Measurements from ENCODE around the gene S100B.

S100B gene

GRCh38 chr21:46570119-46570518 is 34.8 kb downstream of the S100B start:
- Histone ChIP-seq H3K27ac (ENCODE audit: low read depth, low read length) (no peak overlapping the region), H3K4me3 (ENCODE audit: low read length) (no peak overlapping the region), H3K9ac (ENCODE audit: low read depth, low read length) (no peak overlapping the region), H3K4me1 (ENCODE audit: insufficient read depth, low read length) (no peaks in the 10 kb centered on the region), H3K36me3 (ENCODE audit: insufficient read depth, low read length) (peaks cover 63% of the 10 kb centered on the region), H3K9me3 (ENCODE audit: insufficient read depth, low read depth, low read length) (no peaks in the 10 kb centered on the region), H3K27me3 (ENCODE audit: insufficient read depth, low read length) (no peaks in the 10 kb centered on the region)
- 85% methylated on average over 2 of the region's 2 CpGs for WGBS

- no peaks in the 10 kb centered on the region for H3K27me3 ChIP-seq (ENCODE audit: insufficient read depth, low read length)
- no peak overlapping the region for H3K27ac ChIP-seq (ENCODE audit: low read depth, low read length)
- no peaks in the 10 kb centered on the region for H3K4me1 ChIP-seq (ENCODE audit: insufficient read depth, low read length)
- peaks cover 70% of the 10 kb centered on the region for H3K36me3 ChIP-seq (ENCODE audit: insufficient read depth, low read length)
- 83% methylated on average over 1 of the region's 1 CpG for WGBS
- H3K9me3 ChIP-seq (ENCODE audit: insufficient read depth, low read depth, low read length): no peaks in the 10 kb centered on the region
- no peak overlapping the region for H3K9ac ChIP-seq (ENCODE audit: low read depth, low read length)
- no peak overlapping the region for H3K4me3 ChIP-seq (ENCODE audit: low read length)
Observed at GRCh38 chr21:46569081-46569480, 35.8 kb downstream of the S100B start.

GRCh38 chr21:46568562-46568961 is 36.3 kb downstream of the S100B start:
- Histone ChIP-seq H3K9ac (ENCODE audit: low read depth, low read length) (no peak overlapping the region), H3K4me1 (ENCODE audit: insufficient read depth, low read length) (no peaks in the 10 kb centered on the region), H3K36me3 (ENCODE audit: insufficient read depth, low read length) (peaks cover 74% of the 10 kb centered on the region), H3K27ac (ENCODE audit: low read depth, low read length) (no peak overlapping the region), H3K27me3 (ENCODE audit: insufficient read depth, low read length) (no peaks in the 10 kb centered on the region), H3K4me3 (ENCODE audit: low read length) (no peak overlapping the region), H3K9me3 (ENCODE audit: insufficient read depth, low read depth, low read length) (no peaks in the 10 kb centered on the region)
- 96% methylated on average over 4 of the region's 4 CpGs for WGBS

- Histone ChIP-seq H3K9ac (ENCODE audit: low read depth, low read length) (no peak overlapping the region), H3K9me3 (ENCODE audit: insufficient read depth, low read depth, low read length) (no peaks in the 10 kb centered on the region), H3K4me3 (ENCODE audit: low read length) (no peak overlapping the region), H3K27ac (ENCODE audit: low read depth, low read length) (no peak overlapping the region), H3K4me1 (ENCODE audit: insufficient read depth, low read length) (no peaks in the 10 kb centered on the region), H3K36me3 (ENCODE audit: insufficient read depth, low read length) (peaks cover 78% of the 10 kb centered on the region), H3K27me3 (ENCODE audit: insufficient read depth, low read length) (no peaks in the 10 kb centered on the region)
- 97% methylated on average over 15 of the region's 15 CpGs for WGBS
Observed at GRCh38 chr21:46567348-46567747, 37.5 kb downstream of the S100B start.

GRCh38 chr21:46564391-46564790 is 40.5 kb downstream of the S100B start:
- H3K27me3 ChIP-seq (ENCODE audit: insufficient read depth, low read length): no peaks in the 10 kb centered on the region
- H3K4me3 ChIP-seq (ENCODE audit: low read length): no peak overlapping the region
- H3K27ac ChIP-seq (ENCODE audit: low read depth, low read length): no peak overlapping the region
- H3K4me1 ChIP-seq (ENCODE audit: insufficient read depth, low read length): no peaks in the 10 kb centered on the region
- H3K9ac ChIP-seq (ENCODE audit: low read depth, low read length): no peak overlapping the region
- H3K9me3 ChIP-seq (ENCODE audit: insufficient read depth, low read depth, low read length): no peaks in the 10 kb centered on the region
- 93% methylated on average over 10 of the region's 10 CpGs for WGBS
- H3K36me3 ChIP-seq (ENCODE audit: insufficient read depth, low read length): peaks cover 84% of the 10 kb centered on the region

GRCh38 chr21:46562964-46563607 is 41.8 kb downstream of the S100B start:
- Histone ChIP-seq H3K36me3 (ENCODE audit: insufficient read depth, low read length) (peaks cover 88% of the 10 kb centered on the region), H3K9ac (ENCODE audit: low read depth, low read length) (no peak overlapping the region), H3K27ac (ENCODE audit: low read depth, low read length) (no peak overlapping the region), H3K4me3 (ENCODE audit: low read length) (no peak overlapping the region), H3K9me3 (ENCODE audit: insufficient read depth, low read depth, low read length) (no peaks in the 10 kb centered on the region), H3K4me1 (ENCODE audit: insufficient read depth, low read length) (no peaks in the 10 kb centered on the region), H3K27me3 (ENCODE audit: insufficient read depth, low read length) (no peaks in the 10 kb centered on the region)
- 95% methylated on average over 14 of the region's 14 CpGs for WGBS

GRCh38 chr21:46562472-46562871 is 42.4 kb downstream of the S100B start:
- H3K36me3 ChIP-seq (ENCODE audit: insufficient read depth, low read length): peaks cover 88% of the 10 kb centered on the region
- 81% methylated on average over 10 of the region's 10 CpGs for WGBS
- no peaks in the 10 kb centered on the region for H3K4me1 ChIP-seq (ENCODE audit: insufficient read depth, low read length)
- no peaks in the 10 kb centered on the region for H3K9me3 ChIP-seq (ENCODE audit: insufficient read depth, low read depth, low read length)
- no peak overlapping the region for H3K27ac ChIP-seq (ENCODE audit: low read depth, low read length)
- H3K4me3 ChIP-seq (ENCODE audit: low read length): no peak overlapping the region
- no peak overlapping the region for H3K9ac ChIP-seq (ENCODE audit: low read depth, low read length)
- no peaks in the 10 kb centered on the region for H3K27me3 ChIP-seq (ENCODE audit: insufficient read depth, low read length)

- no peak overlapping the region for H3K9ac ChIP-seq (ENCODE audit: low read depth, low read length)
- no peak overlapping the region for H3K4me3 ChIP-seq (ENCODE audit: low read length)
- H3K9me3 ChIP-seq (ENCODE audit: insufficient read depth, low read depth, low read length): no peaks in the 10 kb centered on the region
- WGBS: 95% methylated on average over 19 of the region's 19 CpGs
- peaks cover 88% of the 10 kb centered on the region for H3K36me3 ChIP-seq (ENCODE audit: insufficient read depth, low read length)
- no peaks in the 10 kb centered on the region for H3K4me1 ChIP-seq (ENCODE audit: insufficient read depth, low read length)
- H3K27ac ChIP-seq (ENCODE audit: low read depth, low read length): no peak overlapping the region
- no peaks in the 10 kb centered on the region for H3K27me3 ChIP-seq (ENCODE audit: insufficient read depth, low read length)
Observed at GRCh38 chr21:46561445-46562090, 43.3 kb downstream of the S100B start.

- Histone ChIP-seq H3K27ac (ENCODE audit: low read depth, low read length) (no peak overlapping the region), H3K9me3 (ENCODE audit: insufficient read depth, low read depth, low read length) (no peaks in the 10 kb centered on the region), H3K4me3 (ENCODE audit: low read length) (no peak overlapping the region), H3K9ac (ENCODE audit: low read depth, low read length) (no peak overlapping the region), H3K36me3 (ENCODE audit: insufficient read depth, low read length) (peaks cover 86% of the 10 kb centered on the region), H3K27me3 (ENCODE audit: insufficient read depth, low read length) (no peaks in the 10 kb centered on the region), H3K4me1 (ENCODE audit: insufficient read depth, low read length) (no peaks in the 10 kb centered on the region)
- WGBS: 96% methylated on average over 19 of the region's 19 CpGs
Observed at GRCh38 chr21:46560568-46561444, 44.1 kb downstream of the S100B start.

GRCh38 chr21:46559291-46559983 is 45.4 kb downstream of the S100B start:
- WGBS: 94% methylated on average over 16 of the region's 16 CpGs
- no peaks in the 10 kb centered on the region for H3K27me3 ChIP-seq (ENCODE audit: insufficient read depth, low read length)
- H3K4me1 ChIP-seq (ENCODE audit: insufficient read depth, low read length): no peaks in the 10 kb centered on the region
- H3K4me3 ChIP-seq (ENCODE audit: low read length): no peak overlapping the region
- H3K9me3 ChIP-seq (ENCODE audit: insufficient read depth, low read depth, low read length): no peaks in the 10 kb centered on the region
- no peak overlapping the region for H3K27ac ChIP-seq (ENCODE audit: low read depth, low read length)
- H3K36me3 ChIP-seq (ENCODE audit: insufficient read depth, low read length): peaks cover 88% of the 10 kb centered on the region
- no peak overlapping the region for H3K9ac ChIP-seq (ENCODE audit: low read depth, low read length)

- no peak overlapping the region for H3K27ac ChIP-seq (ENCODE audit: low read depth, low read length)
- no peaks in the 10 kb centered on the region for H3K9me3 ChIP-seq (ENCODE audit: insufficient read depth, low read depth, low read length)
- H3K4me3 ChIP-seq (ENCODE audit: low read length): no peak overlapping the region
- no peaks in the 10 kb centered on the region for H3K27me3 ChIP-seq (ENCODE audit: insufficient read depth, low read length)
- peaks cover 81% of the 10 kb centered on the region for H3K36me3 ChIP-seq (ENCODE audit: insufficient read depth, low read length)
- H3K9ac ChIP-seq (ENCODE audit: low read depth, low read length): no peak overlapping the region
- WGBS: 97% methylated on average over 26 of the region's 26 CpGs
- no peaks in the 10 kb centered on the region for H3K4me1 ChIP-seq (ENCODE audit: insufficient read depth, low read length)
Observed at GRCh38 chr21:46557919-46558392, 46.9 kb downstream of the S100B start.
